Measurements from ENCODE around the gene IQSEC1. TPM values are rescaled to one million over a fixed set of nuclear protein-coding genes. Genes with fewer than 3 reads are reported as not detected.

Gene IQSEC1
- total and polyA plus RNA-seq, 2 experiments from 2014 or later, result 17.8 to 51.7 TPM

GRCh38 chr3:13082677-13083076 is 9.4 kb upstream of the IQSEC1 start:
- TF ChIP-seq CTCF (IDR thresholded peaks at IDR 0.05; ENCODE audit: low read depth, low read length), result no peak
- Histone ChIP-seq H3K36me3 (no peaks in the 10 kb centered on the region), H3K4me1 (ENCODE audit: low read depth) (no peaks in the 10 kb centered on the region), H3K27ac (no peak overlapping the region), H3K9me3 (ENCODE audit: low read depth) (no peaks in the 10 kb centered on the region), H3K4me3 (no peak overlapping the region), H3K27me3 (peaks cover under 1% of the 10 kb centered on the region)
- no peak for DNase-seq (ENCODE audit: low read depth in 1 of 2, low spot score in 1 of 2)

- no peak for TF ChIP-seq CTCF (IDR thresholded peaks at IDR 0.05; ENCODE audit: low read depth, low read length)
- Histone ChIP-seq H3K4me3 (no peak overlapping the region), H3K27me3 (peaks cover 10% of the 10 kb centered on the region), H3K4me1 (ENCODE audit: low read depth) (no peaks in the 10 kb centered on the region), H3K36me3 (no peaks in the 10 kb centered on the region), H3K9me3 (ENCODE audit: low read depth) (no peaks in the 10 kb centered on the region), H3K27ac (no peak overlapping the region)
- no peak for DNase-seq (ENCODE audit: low read depth in 1 of 2, low spot score in 1 of 2)
Observed at GRCh38 chr3:13081603-13082360, 8.6 kb upstream of the IQSEC1 start.

GRCh38 chr3:13080591-13080990 is 7.4 kb upstream of the IQSEC1 start:
- Histone ChIP-seq H3K4me3 (no peak overlapping the region), H3K27ac (no peak overlapping the region), H3K9me3 (ENCODE audit: low read depth) (no peaks in the 10 kb centered on the region), H3K36me3 (no peaks in the 10 kb centered on the region), H3K27me3 (peaks cover 22% of the 10 kb centered on the region), H3K4me1 (ENCODE audit: low read depth) (no peaks in the 10 kb centered on the region)
- DNase-seq (ENCODE audit: low read depth in 1 of 2, low spot score in 1 of 2), result no peak
- no peak for TF ChIP-seq CTCF (IDR thresholded peaks at IDR 0.05; ENCODE audit: low read depth, low read length)

- no peak for TF ChIP-seq CTCF (IDR thresholded peaks at IDR 0.05; ENCODE audit: low read depth, low read length)
- DNase-seq (ENCODE audit: low read depth in 1 of 2, low spot score in 1 of 2), result no peak
- no peak overlapping the region for H3K4me3 ChIP-seq
- no peaks in the 10 kb centered on the region for H3K4me1 ChIP-seq (ENCODE audit: low read depth)
- H3K9me3 ChIP-seq (ENCODE audit: low read depth), result no peaks in the 10 kb centered on the region
- peaks cover 27% of the 10 kb centered on the region for H3K27me3 ChIP-seq
- H3K27ac ChIP-seq, result no peak overlapping the region
- no peaks in the 10 kb centered on the region for H3K36me3 ChIP-seq
Observed at GRCh38 chr3:13080026-13080425, 6.8 kb upstream of the IQSEC1 start.

GRCh38 chr3:13079510-13079909 is 6.3 kb upstream of the IQSEC1 start:
- H3K4me3 ChIP-seq, result no peak overlapping the region
- no peaks in the 10 kb centered on the region for H3K9me3 ChIP-seq (ENCODE audit: low read depth)
- no peaks in the 10 kb centered on the region for H3K36me3 ChIP-seq
- H3K27ac ChIP-seq, result no peak overlapping the region
- peaks cover 32% of the 10 kb centered on the region for H3K27me3 ChIP-seq
- no peak for DNase-seq (ENCODE audit: low read depth in 1 of 2, low spot score in 1 of 2)
- H3K4me1 ChIP-seq (ENCODE audit: low read depth), result no peaks in the 10 kb centered on the region
- no peak for TF ChIP-seq CTCF (IDR thresholded peaks at IDR 0.05; ENCODE audit: low read depth, low read length)
